PC-3 (cell line): ENCODE measurements around the gene EXTL2. TPM values are rescaled to one million over a fixed set of nuclear protein-coding genes. Genes with fewer than 3 reads are reported as not detected.
A peak's percentile ranks its signal among the peaks of the same experiment; 100 is the strongest.

Source experiments
- ATAC-seq: fragments of 200-7000 bp; cut with Tn5 transposase; 2 replicates; pipeline ENCODE4 v1.9.1; 2020; ENCODE audit warnings: mild to moderate bottlenecking, moderate library complexity
- BruUV-seq: library from RNA; stranded (reverse); fragments of 400-500 nt; replicated peaks from 2 replicates; lab custom pipeline; 2021; lab: Mats Ljungman, UMichigan
- CTCF ChIA-PET: fragments of 300-600 bp; sonication (Branson Sonifier 250); formaldehyde crosslinking; loops from one replicate; lab custom pipeline; 2022; ENCODE audit warnings: antibody characterized with exemption; lab: Charles Lee
- POLR2A ChIA-PET: fragments of 300-600 bp; sonication (Branson Sonifier 250); formaldehyde crosslinking; loops from one replicate; lab custom pipeline; 2022; ENCODE audit warnings: antibody characterized with exemption; ENCODE audit not compliant: unreplicated experiment; lab: Charles Lee
- DNase-seq: peaks from one replicate; pipeline ENCODE4 v3.0.0-alpha.2; 2015
- H2AFZ ChIP-seq: fragments of 300-600 bp; sonication (generic); 2 replicates; pipeline ENCODE4 v1.6.0; 2016; ENCODE audit warnings: antibody characterized with exemption, low read length
- H3F3A ChIP-seq: fragments of 300-600 bp; sonication (generic); one replicate; pipeline ENCODE4 v1.6.0; 2017; ENCODE audit warnings: antibody characterized with exemption, low read length, control low read depth, mild to moderate bottlenecking; ENCODE audit not compliant: unreplicated experiment
- H3K27ac ChIP-seq: fragments of 300-600 bp; sonication (generic); 2 replicates; pipeline ENCODE4 v1.5.1; 2016; ENCODE audit warnings: mild to moderate bottlenecking, low read length
- H3K27me3 ChIP-seq: fragments of 300-600 bp; sonication (generic); 2 replicates; pipeline ENCODE4 v1.6.1; 2016; ENCODE audit warnings: low read length, mixed read lengths
- H3K36me3 ChIP-seq: fragments of 300-600 bp; sonication (generic); 2 replicates; pipeline ENCODE4 v1.6.1; 2016; ENCODE audit warnings: low read depth, mixed run types, low read length, mixed read lengths
- H3K4me1 ChIP-seq: fragments of 300-600 bp; sonication (generic); 2 replicates; pipeline ENCODE4 v1.5.1; 2016; ENCODE audit warnings: low read length; ENCODE audit not compliant: insufficient read depth
- H3K4me2 ChIP-seq: fragments of 300-600 bp; sonication (generic); 2 replicates; pipeline ENCODE4 v1.6.0; 2016; ENCODE audit warnings: low read length
- H3K4me3 ChIP-seq: fragments of 300-600 bp; sonication (generic); 2 replicates; pipeline ENCODE4 v1.5.1; 2016; ENCODE audit warnings: mild to moderate bottlenecking, low read length, mixed read lengths
- H3K79me2 ChIP-seq: fragments of 300-600 bp; sonication (generic); 2 replicates; pipeline ENCODE4 v1.6.1; 2017; ENCODE audit warnings: low read length, mixed read lengths
- H3K9ac ChIP-seq: fragments of 300-600 bp; sonication (generic); 2 replicates; pipeline ENCODE4 v1.6.0; 2016; ENCODE audit warnings: mild to moderate bottlenecking, low read length
- H3K9me2 ChIP-seq: fragments of 300-600 bp; sonication (generic); replicated peaks from 2 replicates; pipeline ENCODE4 v1.6.1; 2016; ENCODE audit warnings: mixed run types, low read length, mixed read lengths
- H3K9me3 ChIP-seq: fragments of 300-600 bp; sonication (generic); 2 replicates; pipeline ENCODE4 v1.6.1; 2016; ENCODE audit warnings: low read length, mixed read lengths
- H4K20me1 ChIP-seq: fragments of 300-600 bp; sonication (generic); 2 replicates; pipeline ENCODE4 v1.6.1; 2016; ENCODE audit warnings: low read length, mixed read lengths
- CTCF ChIP-seq: fragments of 300-600 bp; sonication (generic); conservative IDR thresholded peaks from 2 replicates; pipeline ENCODE4 v1.5.1; 2017; ENCODE audit warnings: antibody characterized with exemption, low read depth, mild to moderate bottlenecking, low read length
- EZH2 ChIP-seq: fragments of 300-600 bp; sonication (generic); IDR thresholded peaks from one replicate; pipeline ENCODE4 v1.6.1; 2017; ENCODE audit warnings: antibody characterized with exemption, mild to moderate bottlenecking, low read length; ENCODE audit not compliant: unreplicated experiment
- EZH2phosphoT487 ChIP-seq: fragments of 300-600 bp; sonication (generic); IDR thresholded peaks from 2 replicates; pipeline ENCODE4 v1.6.1; 2018; ENCODE audit warnings: mild to moderate bottlenecking, antibody characterized with exemption, low read length, borderline replicate concordance
- intact Hi-C: fragments of 100-400 bp; cut with micrococcal nuclease; formaldehyde crosslinking; loops from 2 replicates; pipeline ENCODE4 v1.9.0; 2023
- total RNA-seq: library from RNA; depleted of rRNA; stranded (reverse); fragments of >200 nt; gene quantifications from 2 replicates; pipeline ENCODE4 v1.2.3, GENCODE V29; 2014

The EXTL2 gene
- total RNA-seq, 1 experiment from 2014 or later, result 7.5 TPM

GRCh38 chr1:100926240-100926639 is 31.6 kb upstream of the EXTL2 start:
- Histone ChIP-seq H3K9me2 (no peaks in the 10 kb centered on the region), H3K79me2 (no peaks in the 10 kb centered on the region), H2AFZ (no peak overlapping the region), H4K20me1 (no peaks in the 10 kb centered on the region), H3F3A (no peaks in the 10 kb centered on the region), H3K36me3 (peaks cover 27% of the 10 kb centered on the region), H3K27ac (no peak overlapping the region), H3K4me3 (no peak overlapping the region), H3K9ac (no peak overlapping the region), H3K9me3 (no peaks in the 10 kb centered on the region), H3K4me2 (no peak overlapping the region), H3K4me1 (peaks cover 7% of the 10 kb centered on the region; the same call in 1 of the 2 replicates), H3K27me3 (no peaks in the 10 kb centered on the region)
- ChIA-PET CTCF (no interaction called here), POLR2A (no interaction called here)
- intact Hi-C loops, result no loop called here
- BruUV-seq, result no TSS peak
- ATAC-seq, result no peak
- no peak for TF ChIP-seq EZH2
- no peak for TF ChIP-seq CTCF
- no peak for TF ChIP-seq EZH2phosphoT487
- DNase-seq, result no peak

- Histone ChIP-seq H3K4me3 (no peak overlapping the region), H2AFZ (no peak overlapping the region), H3K36me3 (peaks cover 23% of the 10 kb centered on the region), H3K4me2 (no peak overlapping the region), H3K9me3 (no peaks in the 10 kb centered on the region), H3K4me1 (peaks cover 7% of the 10 kb centered on the region; the same call in 1 of the 2 replicates), H3K27ac (no peak overlapping the region), H3F3A (no peaks in the 10 kb centered on the region), H4K20me1 (no peaks in the 10 kb centered on the region), H3K79me2 (no peaks in the 10 kb centered on the region), H3K9me2 (no peaks in the 10 kb centered on the region), H3K27me3 (no peaks in the 10 kb centered on the region), H3K9ac (no peak overlapping the region)
- intact Hi-C loops, result loop anchor here (5.0 kb wide), 2 partner anchors 102 to 432 kb away; partner anchors contain the start of gene DPH5
- TF ChIP-seq CTCF, result no peak
- TF ChIP-seq EZH2phosphoT487, result no peak
- no peak for TF ChIP-seq EZH2
- ChIA-PET POLR2A (no interaction called here), CTCF (no interaction called here)
- no TSS peak for BruUV-seq
- DNase-seq (no peak), ATAC-seq (no peak)
These were observed 30.3 kb upstream of the EXTL2 start for GRCh38 chr1:100924991-100925390.

GRCh38 chr1:100924212-100924611 is 29.6 kb upstream of the EXTL2 start:
- no peaks in the 10 kb centered on the region for H3K79me2 ChIP-seq
- H3K9ac ChIP-seq, result no peak overlapping the region
- DNase-seq (peak; percentile 37), ATAC-seq (peak; percentile 71)
- BruUV-seq, result no TSS peak
- H3K36me3 ChIP-seq, result peaks cover 23% of the 10 kb centered on the region
- no peak overlapping the region for H3K4me3 ChIP-seq
- no peak overlapping the region for H3K27ac ChIP-seq
- no peaks in the 10 kb centered on the region for H3K27me3 ChIP-seq
- H3K4me1 ChIP-seq, result peaks cover 7% of the 10 kb centered on the region; the same call in 1 of the 2 replicates
- no peaks in the 10 kb centered on the region for H3K9me3 ChIP-seq
- ChIA-PET CTCF (no interaction called here), POLR2A (no interaction called here)
- intact Hi-C loops, result loop anchor here (5.0 kb wide), 2 partner anchors 103 to 433 kb away; partner anchors contain the start of gene DPH5
- no peak for TF ChIP-seq EZH2phosphoT487
- no peak for TF ChIP-seq CTCF
- no peak for TF ChIP-seq EZH2
- H2AFZ ChIP-seq, result no peak overlapping the region
- no peaks in the 10 kb centered on the region for H3F3A ChIP-seq
- H3K9me2 ChIP-seq, result no peaks in the 10 kb centered on the region
- H3K4me2 ChIP-seq, result no peak overlapping the region
- no peaks in the 10 kb centered on the region for H4K20me1 ChIP-seq
